HG02623 (cell line): ENCODE results near the gene MPPED1.

Experiments used
- ATAC-seq: cut with Tn5 transposase; IDR thresholded peaks from one replicate; pipeline ENCODE4 v1.9.1; 2021; ENCODE audit warnings: moderate library complexity; ENCODE audit not compliant: unreplicated experiment

The MPPED1 gene

GRCh38 chr22:43411869-43412807 is at the start of gene MPPED1:
Gene MPPED1 (plus strand): TSS chr22:43412014. CDS start chr22:43424986, 12,972 bp downstream.
- no peak for ATAC-seq

- ATAC-seq, result no peak
These were observed 48.3 kb upstream of the MPPED1 start for GRCh38 chr22:43363315-43364168.

- no peak for ATAC-seq
These were observed 47.7 kb upstream of the MPPED1 start for GRCh38 chr22:43364169-43364435.

GRCh38 chr22:43365715-43366440 is 45.9 kb upstream of the MPPED1 start:
- no peak for ATAC-seq

GRCh38 chr22:43370036-43370435 is 41.8 kb upstream of the MPPED1 start:
- no peak for ATAC-seq

GRCh38 chr22:43375951-43376455 is 35.8 kb upstream of the MPPED1 start:
- no peak for ATAC-seq

GRCh38 chr22:43376765-43377547 is 34.9 kb upstream of the MPPED1 start:
- ATAC-seq, result no peak

- no peak for ATAC-seq
These were observed 34.3 kb upstream of the MPPED1 start for GRCh38 chr22:43377548-43377895.

- no peak for ATAC-seq
These were observed 33.7 kb upstream of the MPPED1 start for GRCh38 chr22:43377896-43378704.

GRCh38 chr22:43381693-43382092 is 30.1 kb upstream of the MPPED1 start:
- no peak for ATAC-seq

- no peak for ATAC-seq
These were observed 27.0 kb upstream of the MPPED1 start for GRCh38 chr22:43384863-43385262.

- no peak for ATAC-seq
These were observed 25.8 kb upstream of the MPPED1 start for GRCh38 chr22:43385770-43386641.

GRCh38 chr22:43387815-43388214 is 24.0 kb upstream of the MPPED1 start:
- ATAC-seq, result no peak

GRCh38 chr22:43388420-43388851 is 23.4 kb upstream of the MPPED1 start:
- ATAC-seq, result no peak

- ATAC-seq, result no peak
These were observed 22.5 kb upstream of the MPPED1 start for GRCh38 chr22:43389227-43389836.

- no peak for ATAC-seq
These were observed 21.6 kb upstream of the MPPED1 start for GRCh38 chr22:43390166-43390565.

GRCh38 chr22:43390872-43391271 is 20.9 kb upstream of the MPPED1 start:
- no peak for ATAC-seq

GRCh38 chr22:43391306-43391705 is 20.5 kb upstream of the MPPED1 start:
- ATAC-seq, result no peak
